Nephron (organoid): ENCODE measurements around the gene SLAMF6.

Experiments used
- H3K27ac Mint-ChIP-seq, 3 experiments: 2 replicates each; pipeline ENCODE4 v1.8.0; 2020; ENCODE audit warnings: mixed read lengths in 3 of 3, mild to moderate bottlenecking in 2 of 3, moderate library complexity in 1 of 3
- H3K27me3 Mint-ChIP-seq: 2 replicates; pipeline ENCODE4 v1.8.0; 2021; ENCODE audit warnings: low read depth, mild to moderate bottlenecking, moderate library complexity, mixed read lengths
- H3K36me3 Mint-ChIP-seq: 2 replicates; pipeline ENCODE4 v1.8.0; 2020; ENCODE audit warnings: low read depth, mixed read lengths
- H3K4me1 Mint-ChIP-seq: 2 replicates; pipeline ENCODE4 v1.8.0; 2020; ENCODE audit warnings: mixed read lengths
- H3K4me3 Mint-ChIP-seq, 3 experiments: 2 replicates each; pipeline ENCODE4 v1.8.0; 2020; ENCODE audit warnings: mild to moderate bottlenecking in 3 of 3, mixed read lengths in 3 of 3, moderate library complexity in 2 of 3
- H3K9me3 Mint-ChIP-seq: 2 replicates; pipeline ENCODE4 v1.8.0; 2020; ENCODE audit warnings: mixed read lengths
- CTCF ChIP-seq, 3 experiments: fragments of 200-600 bp; sonication (generic); IDR thresholded peaks; one replicate each; pipeline ENCODE4 v1.5.0; 2021; ENCODE audit warnings: antibody characterized with exemption in 3 of 3; ENCODE audit not compliant: unreplicated experiment in 3 of 3

The SLAMF6 gene

GRCh38 chr1:160453443-160453842 lies 69.6 kb downstream of the SLAMF6 start:
- no peak for TF ChIP-seq CTCF (IDR thresholded peaks at IDR 0.05; ENCODE audit: unreplicated experiment in 3 of 3)
- Mint-ChIP-seq H3K36me3 (no peaks in the 10 kb centered on the region), H3K9me3 (no peaks in the 10 kb centered on the region), H3K4me3 (no peak overlapping the region), H3K27ac (no peak overlapping the region), H3K4me1 (no peaks in the 10 kb centered on the region), H3K27me3 (no peaks in the 10 kb centered on the region)

GRCh38 chr1:160451859-160452232 lies 71.2 kb downstream of the SLAMF6 start:
- Mint-ChIP-seq H3K36me3 (no peaks in the 10 kb centered on the region), H3K27ac (no peak overlapping the region), H3K4me1 (no peaks in the 10 kb centered on the region), H3K4me3 (no peak overlapping the region), H3K9me3 (no peaks in the 10 kb centered on the region), H3K27me3 (no peaks in the 10 kb centered on the region)
- TF ChIP-seq CTCF (IDR thresholded peaks at IDR 0.05; ENCODE audit: unreplicated experiment in 3 of 3): no peak

DNA sequence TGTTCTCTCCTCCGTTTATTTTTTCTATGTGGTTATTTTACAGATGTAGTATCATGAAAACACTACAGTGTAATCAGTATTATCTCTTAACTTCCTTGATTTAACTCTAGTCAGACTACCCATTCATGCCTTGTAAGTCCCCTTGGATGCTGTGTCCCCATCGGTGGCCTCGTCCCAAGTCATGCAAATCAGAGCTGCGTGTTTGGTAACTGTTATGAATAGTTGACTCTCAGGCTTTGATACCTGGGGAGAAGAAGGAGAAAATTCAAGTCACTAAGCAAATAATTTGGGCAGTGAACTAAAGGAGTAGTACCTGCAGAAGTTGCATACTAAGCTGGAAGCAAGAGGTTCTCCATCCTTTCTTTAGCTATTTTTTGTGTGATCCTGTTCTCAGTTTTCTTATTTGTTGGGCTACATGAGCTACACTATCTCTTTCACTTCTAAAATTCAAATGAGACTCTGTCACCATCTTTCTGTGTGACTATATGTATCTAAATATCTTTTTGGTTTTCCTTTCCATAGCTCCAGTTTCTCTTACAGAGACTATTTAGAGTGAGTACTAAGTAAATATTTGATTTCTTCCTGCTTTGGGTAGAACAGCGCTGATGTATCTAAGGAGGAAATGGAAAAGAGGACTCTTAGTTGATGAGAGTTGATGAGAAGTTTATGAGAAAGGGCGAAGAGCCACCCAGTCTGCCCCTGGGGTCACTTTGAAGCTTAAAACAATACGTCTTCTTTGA lies 71.8 kb downstream of the SLAMF6 start:
- Mint-ChIP-seq H3K27me3 (no peaks in the 10 kb centered on the region), H3K27ac (no peak overlapping the region), H3K36me3 (no peaks in the 10 kb centered on the region), H3K4me1 (no peaks in the 10 kb centered on the region), H3K9me3 (no peaks in the 10 kb centered on the region), H3K4me3 (no peak overlapping the region)
- no peak for TF ChIP-seq CTCF (IDR thresholded peaks at IDR 0.05; ENCODE audit: unreplicated experiment in 3 of 3)

- no peak for TF ChIP-seq CTCF (IDR thresholded peaks at IDR 0.05; ENCODE audit: unreplicated experiment in 3 of 3)
- Mint-ChIP-seq H3K27me3 (no peaks in the 10 kb centered on the region), H3K27ac (no peak overlapping the region), H3K4me3 (no peak overlapping the region), H3K4me1 (no peaks in the 10 kb centered on the region), H3K9me3 (no peaks in the 10 kb centered on the region), H3K36me3 (no peaks in the 10 kb centered on the region)
Observed at GRCh38 chr1:160449494-160449893, 73.6 kb downstream of the SLAMF6 start.

GRCh38 chr1:160446945-160447600 lies 76.0 kb downstream of the SLAMF6 start:
- Mint-ChIP-seq H3K4me1 (no peaks in the 10 kb centered on the region), H3K27me3 (no peaks in the 10 kb centered on the region), H3K9me3 (no peaks in the 10 kb centered on the region), H3K27ac (no peak overlapping the region), H3K4me3 (no peak overlapping the region), H3K36me3 (no peaks in the 10 kb centered on the region)
- TF ChIP-seq CTCF (IDR thresholded peaks at IDR 0.05; ENCODE audit: unreplicated experiment in 3 of 3): no peak

DNA sequence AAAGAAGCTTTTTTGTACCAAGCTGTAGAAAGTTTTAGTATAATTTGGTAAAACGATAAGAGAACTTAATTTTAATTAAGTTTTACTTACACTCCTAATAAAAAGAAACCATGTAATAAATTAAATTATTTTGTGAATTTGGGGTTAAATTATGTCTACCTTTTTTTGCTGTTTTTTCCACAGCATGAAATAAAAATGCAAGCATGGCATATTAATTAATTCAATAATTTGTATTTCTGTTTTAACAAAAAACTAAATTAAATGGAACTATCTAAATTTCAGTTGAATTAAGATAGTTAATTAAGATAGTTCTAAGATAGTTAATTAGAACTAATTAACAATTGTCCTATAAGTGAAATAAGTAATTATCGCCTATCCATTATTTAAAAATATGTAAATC lies 83.3 kb downstream of the SLAMF6 start:
- H3K27ac Mint-ChIP-seq: no peak overlapping the region
- TF ChIP-seq CTCF (IDR thresholded peaks at IDR 0.05; ENCODE audit: unreplicated experiment in 3 of 3): no peak
- no peaks in the 10 kb centered on the region for H3K9me3 Mint-ChIP-seq
- no peaks in the 10 kb centered on the region for H3K36me3 Mint-ChIP-seq
- no peak overlapping the region for H3K4me3 Mint-ChIP-seq
- no peaks in the 10 kb centered on the region for H3K27me3 Mint-ChIP-seq
- H3K4me1 Mint-ChIP-seq: no peaks in the 10 kb centered on the region
